AG10803 (cell line): ENCODE results near the gene CLDN18.

Experiments
- DNase-seq: peaks from one replicate; pipeline ENCODE4 v3.0.0; 2010; ENCODE audit warnings: low read depth
- H3K4me3 ChIP-seq: 2 replicates; pipeline ENCODE4 v1.5.1; 2011; ENCODE audit warnings: mild to moderate bottlenecking, low read length, control low read depth
- CTCF ChIP-seq: conservative IDR thresholded peaks from 2 replicates; pipeline ENCODE4 v1.5.1; 2011; ENCODE audit warnings: mild to moderate bottlenecking, low read length, control low read depth, inconsistent platforms

The CLDN18 gene

GRCh38 chr3:138023754-138024153 lies 13.8 kb downstream of the CLDN18 start:
- TF ChIP-seq CTCF = no peak
- H3K4me3 ChIP-seq = no peak overlapping the region
- DNase-seq = no peak

GRCh38 chr3:138025553-138025952 lies 15.6 kb downstream of the CLDN18 start:
- DNase-seq = no peak
- TF ChIP-seq CTCF = no peak
- H3K4me3 ChIP-seq = no peak overlapping the region

GRCh38 chr3:138027821-138028220 lies 17.9 kb downstream of the CLDN18 start:
- no peak overlapping the region for H3K4me3 ChIP-seq
- TF ChIP-seq CTCF = no peak
- DNase-seq = no peak

- DNase-seq = no peak
- TF ChIP-seq CTCF = no peak
- no peak overlapping the region for H3K4me3 ChIP-seq
Measured at GRCh38 chr3:138030734-138031280, 20.8 kb downstream of the CLDN18 start.

GRCh38 chr3:138031536-138031935 lies 21.6 kb downstream of the CLDN18 start:
- DNase-seq = no peak
- TF ChIP-seq CTCF = no peak
- no peak overlapping the region for H3K4me3 ChIP-seq

- no peak for TF ChIP-seq CTCF
- no peak overlapping the region for H3K4me3 ChIP-seq
- DNase-seq = no peak
Measured at GRCh38 chr3:138032567-138032966, 22.6 kb downstream of the CLDN18 start.

- TF ChIP-seq CTCF = no peak
- DNase-seq = no peak
Measured at GRCh38 chr3:138033202-138033691, 23.3 kb downstream of the CLDN18 start.

More at GRCh38 chr3:138033202-138033691, 23.3 kb downstream of the CLDN18 start:
- no peak overlapping the region for H3K4me3 ChIP-seq
